GM12801 (cell line): ENCODE measurements around the gene QSOX2.

Experiments
- CTCF ChIP-seq: IDR thresholded peaks from one replicate; pipeline ENCODE4 v1.5.1; 2011; ENCODE audit warnings: control low read depth; ENCODE audit not compliant: insufficient read length; ENCODE audit errors: extremely low read depth

QSOX2 gene

GRCh38 chr9:136181784-136182419 lies 63.7 kb downstream of the QSOX2 start:
- no peak for TF ChIP-seq CTCF

- no peak for TF ChIP-seq CTCF
Observed at GRCh38 chr9:136180586-136180985, 65.0 kb downstream of the QSOX2 start.

- no peak for TF ChIP-seq CTCF
Observed at GRCh38 chr9:136179761-136180160, 65.9 kb downstream of the QSOX2 start.

GRCh38 chr9:136179101-136179616 lies 66.5 kb downstream of the QSOX2 start:
- no peak for TF ChIP-seq CTCF

- TF ChIP-seq CTCF = no peak
Observed at GRCh38 chr9:136178773-136179075, 66.9 kb downstream of the QSOX2 start.

- TF ChIP-seq CTCF = no peak
Observed at GRCh38 chr9:136178061-136178772, 67.4 kb downstream of the QSOX2 start.

GRCh38 chr9:136177224-136177623 lies 68.4 kb downstream of the QSOX2 start:
- TF ChIP-seq CTCF = no peak
